NCI-H146 treated with DMSO at 0.1 percent for 48 hours (cell line): Measurements from ENCODE around the gene PRKAR1B.

Experiments
- DNase-seq: peaks from one replicate; lab custom pipeline; 2025; ENCODE audit not compliant: unreplicated experiment; lab: John Stamatoyannopoulos, UW

Gene PRKAR1B

GRCh38 chr7:501526-501925 lies 225.6 kb downstream of the PRKAR1B start:
- no peak for DNase-seq

GRCh38 chr7:500521-501420 lies 226.3 kb downstream of the PRKAR1B start:
- DNase-seq, result no peak

GRCh38 chr7:499853-500485 lies 227.1 kb downstream of the PRKAR1B start:
- no peak for DNase-seq
